ENCODE data around the gene SLC7A1.

The SLC7A1 gene

DNA sequence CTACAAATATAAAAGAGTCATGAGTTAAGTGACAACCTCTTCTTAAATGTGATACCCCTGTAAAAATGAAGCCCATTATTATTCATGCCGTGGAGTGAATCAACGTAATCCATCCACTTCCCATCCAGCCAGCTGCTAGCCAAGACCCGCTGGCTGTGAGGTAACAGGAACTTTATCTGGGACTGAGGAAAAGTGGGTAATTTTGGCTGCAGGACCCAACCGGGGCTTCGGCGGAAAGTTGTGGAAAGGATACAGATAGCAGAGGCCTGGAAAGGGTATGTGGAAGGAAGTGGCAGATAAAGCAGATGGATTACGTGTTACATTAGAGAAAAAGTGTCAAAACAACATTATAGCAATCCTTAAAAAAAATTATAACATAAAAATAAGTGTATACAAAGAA, 48.3 kb downstream of the SLC7A1 start:
- no peaks in the 10 kb centered on the region for H3K4me1 ChIP-seq (ENCODE audit: insufficient read depth, low read length, severe bottlenecking)
- H3K4me2 ChIP-seq (ENCODE audit: low read length): no peak overlapping the region
- TF ChIP-seq, protein P1, sequence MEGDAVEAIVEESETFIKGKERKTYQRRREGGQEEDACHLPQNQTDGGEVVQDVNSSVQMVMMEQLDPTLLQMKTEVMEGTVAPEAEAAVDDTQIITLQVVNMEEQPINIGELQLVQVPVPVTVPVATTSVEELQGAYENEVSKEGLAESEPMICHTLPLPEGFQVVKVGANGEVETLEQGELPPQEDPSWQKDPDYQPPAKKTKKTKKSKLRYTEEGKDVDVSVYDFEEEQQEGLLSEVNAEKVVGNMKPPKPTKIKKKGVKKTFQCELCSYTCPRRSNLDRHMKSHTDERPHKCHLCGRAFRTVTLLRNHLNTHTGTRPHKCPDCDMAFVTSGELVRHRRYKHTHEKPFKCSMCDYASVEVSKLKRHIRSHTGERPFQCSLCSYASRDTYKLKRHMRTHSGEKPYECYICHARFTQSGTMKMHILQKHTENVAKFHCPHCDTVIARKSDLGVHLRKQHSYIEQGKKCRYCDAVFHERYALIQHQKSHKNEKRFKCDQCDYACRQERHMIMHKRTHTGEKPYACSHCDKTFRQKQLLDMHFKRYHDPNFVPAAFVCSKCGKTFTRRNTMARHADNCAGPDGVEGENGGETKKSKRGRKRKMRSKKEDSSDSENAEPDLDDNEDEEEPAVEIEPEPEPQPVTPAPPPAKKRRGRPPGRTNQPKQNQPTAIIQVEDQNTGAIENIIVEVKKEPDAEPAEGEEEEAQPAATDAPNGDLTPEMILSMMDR (IDR thresholded peaks at IDR 0.05; ENCODE audit: low read length): no peak
- no peak for TF ChIP-seq EZH2 (IDR thresholded peaks at IDR 0.05; ENCODE audit: borderline replicate concordance, low read length)
- no peak overlapping the region for H3K27ac ChIP-seq (ENCODE audit: low read depth, low read length, poor library complexity, severe bottlenecking)
- H3K79me2 ChIP-seq (ENCODE audit: insufficient read depth, low read length): peaks cover 27% of the 10 kb centered on the region
- H3K9me3 ChIP-seq (ENCODE audit: low read length): no peaks in the 10 kb centered on the region
- no peaks in the 10 kb centered on the region for H3K9me2 ChIP-seq (ENCODE audit: low read depth, low read length)
- H3F3A ChIP-seq (ENCODE audit: insufficient read depth, low read length): no peaks in the 10 kb centered on the region
- no peaks in the 10 kb centered on the region for H3K27me3 ChIP-seq (ENCODE audit: insufficient read depth, low read length)
- H4K20me1 ChIP-seq (ENCODE audit: insufficient read depth, low read length): no peaks in the 10 kb centered on the region; the same call in 1 of the 2 replicates
- peaks cover 68% of the 10 kb centered on the region for H3K36me3 ChIP-seq (ENCODE audit: insufficient read depth, low read length)
- no peak overlapping the region for H3K4me3 ChIP-seq (ENCODE audit: low read depth, low read length, poor library complexity, severe bottlenecking)
- H2AFZ ChIP-seq (ENCODE audit: low read length): no peak overlapping the region
- no peak overlapping the region for H3K9ac ChIP-seq (ENCODE audit: low read length)

DNA sequence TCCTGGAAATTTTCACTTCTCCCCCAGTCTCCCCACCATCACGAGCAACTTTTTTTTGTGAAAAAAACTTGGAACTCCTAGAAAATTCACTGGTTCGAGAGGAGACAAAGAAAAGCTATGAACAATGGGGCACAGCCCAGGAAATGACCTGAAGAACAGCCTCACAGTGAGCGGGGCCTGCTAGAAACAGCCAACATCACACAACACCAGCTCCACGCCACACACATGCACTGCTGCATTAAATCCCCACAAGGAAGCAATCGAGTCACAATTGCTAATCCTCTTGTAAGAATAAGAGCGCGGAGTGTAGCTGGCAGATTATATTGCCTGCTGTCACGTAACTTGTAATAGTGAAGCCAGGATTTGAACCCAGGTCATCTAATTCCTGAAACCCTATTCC, 48.8 kb downstream of the SLC7A1 start:
- no peak overlapping the region for H3K9ac ChIP-seq (ENCODE audit: low read length)
- no peak for TF ChIP-seq EZH2 (IDR thresholded peaks at IDR 0.05; ENCODE audit: borderline replicate concordance, low read length)
- TF ChIP-seq, protein P1 (IDR thresholded peaks at IDR 0.05; ENCODE audit: low read length): no peak
- H3K36me3 ChIP-seq (ENCODE audit: insufficient read depth, low read length): peaks cover 64% of the 10 kb centered on the region
- H3K9me3 ChIP-seq (ENCODE audit: low read length): no peaks in the 10 kb centered on the region
- no peaks in the 10 kb centered on the region for H3K9me2 ChIP-seq (ENCODE audit: low read depth, low read length)
- H3K4me1 ChIP-seq (ENCODE audit: insufficient read depth, low read length, severe bottlenecking): peaks cover under 1% of the 10 kb centered on the region
- H3F3A ChIP-seq (ENCODE audit: insufficient read depth, low read length): no peaks in the 10 kb centered on the region
- H3K27ac ChIP-seq (ENCODE audit: low read depth, low read length, poor library complexity, severe bottlenecking): no peak overlapping the region
- H3K4me3 ChIP-seq (ENCODE audit: low read depth, low read length, poor library complexity, severe bottlenecking): no peak overlapping the region
- H3K79me2 ChIP-seq (ENCODE audit: insufficient read depth, low read length): peaks cover 28% of the 10 kb centered on the region
- no peaks in the 10 kb centered on the region; the same call in 1 of the 2 replicates for H4K20me1 ChIP-seq (ENCODE audit: insufficient read depth, low read length)
- H3K4me2 ChIP-seq (ENCODE audit: low read length): no peak overlapping the region
- H3K27me3 ChIP-seq (ENCODE audit: insufficient read depth, low read length): no peaks in the 10 kb centered on the region
- H2AFZ ChIP-seq (ENCODE audit: low read length): no peak overlapping the region

DNA sequence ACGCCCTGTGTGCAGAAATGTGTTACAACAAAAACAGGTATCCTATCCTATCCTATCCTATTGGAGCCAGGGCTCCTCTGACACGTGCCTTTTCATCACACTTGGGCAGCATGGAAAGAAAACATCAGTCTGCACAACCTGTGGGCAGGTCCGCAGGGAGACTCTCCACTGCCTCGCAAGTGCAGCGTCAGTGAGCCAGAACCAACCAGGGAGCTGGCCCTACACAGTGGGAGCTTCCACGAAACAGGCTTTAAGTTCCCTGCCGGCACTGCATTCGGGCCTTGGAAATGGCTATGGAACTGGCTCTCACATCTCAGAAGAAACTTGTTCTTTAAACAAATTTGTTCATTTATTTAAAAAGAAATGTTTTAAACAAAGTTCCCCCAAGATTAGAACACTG, 49.5 kb downstream of the SLC7A1 start:
- no peaks in the 10 kb centered on the region for H3K27me3 ChIP-seq (ENCODE audit: insufficient read depth, low read length)
- no peak overlapping the region for H3K4me3 ChIP-seq (ENCODE audit: low read depth, low read length, poor library complexity, severe bottlenecking)
- H3K79me2 ChIP-seq (ENCODE audit: insufficient read depth, low read length): peaks cover 32% of the 10 kb centered on the region
- TF ChIP-seq, protein P1 (IDR thresholded peaks at IDR 0.05; ENCODE audit: low read length): no peak
- no peak for TF ChIP-seq EZH2 (IDR thresholded peaks at IDR 0.05; ENCODE audit: borderline replicate concordance, low read length)
- no peak overlapping the region for H3K9ac ChIP-seq (ENCODE audit: low read length)
- no peaks in the 10 kb centered on the region for H3K9me3 ChIP-seq (ENCODE audit: low read length)
- no peak overlapping the region for H3K27ac ChIP-seq (ENCODE audit: low read depth, low read length, poor library complexity, severe bottlenecking)
- no peaks in the 10 kb centered on the region for H3K9me2 ChIP-seq (ENCODE audit: low read depth, low read length)
- peaks cover 64% of the 10 kb centered on the region for H3K36me3 ChIP-seq (ENCODE audit: insufficient read depth, low read length)
- H2AFZ ChIP-seq (ENCODE audit: low read length): no peak overlapping the region
- no peaks in the 10 kb centered on the region for H3F3A ChIP-seq (ENCODE audit: insufficient read depth, low read length)
- H3K4me2 ChIP-seq (ENCODE audit: low read length): no peak overlapping the region
- H4K20me1 ChIP-seq (ENCODE audit: insufficient read depth, low read length): no peaks in the 10 kb centered on the region; the same call in 1 of the 2 replicates
- H3K4me1 ChIP-seq (ENCODE audit: insufficient read depth, low read length, severe bottlenecking): peaks cover 7% of the 10 kb centered on the region
